NCI-H1930 (cell line): Measurements from ENCODE around the gene ENTPD5.

Experiments
- DNase-seq, 2 experiments: peaks; one replicate each; lab custom pipeline; 2025; lab: John Stamatoyannopoulos, UW

The ENTPD5 gene, protein sequence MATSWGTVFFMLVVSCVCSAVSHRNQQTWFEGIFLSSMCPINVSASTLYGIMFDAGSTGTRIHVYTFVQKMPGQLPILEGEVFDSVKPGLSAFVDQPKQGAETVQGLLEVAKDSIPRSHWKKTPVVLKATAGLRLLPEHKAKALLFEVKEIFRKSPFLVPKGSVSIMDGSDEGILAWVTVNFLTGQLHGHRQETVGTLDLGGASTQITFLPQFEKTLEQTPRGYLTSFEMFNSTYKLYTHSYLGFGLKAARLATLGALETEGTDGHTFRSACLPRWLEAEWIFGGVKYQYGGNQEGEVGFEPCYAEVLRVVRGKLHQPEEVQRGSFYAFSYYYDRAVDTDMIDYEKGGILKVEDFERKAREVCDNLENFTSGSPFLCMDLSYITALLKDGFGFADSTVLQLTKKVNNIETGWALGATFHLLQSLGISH

DNA sequence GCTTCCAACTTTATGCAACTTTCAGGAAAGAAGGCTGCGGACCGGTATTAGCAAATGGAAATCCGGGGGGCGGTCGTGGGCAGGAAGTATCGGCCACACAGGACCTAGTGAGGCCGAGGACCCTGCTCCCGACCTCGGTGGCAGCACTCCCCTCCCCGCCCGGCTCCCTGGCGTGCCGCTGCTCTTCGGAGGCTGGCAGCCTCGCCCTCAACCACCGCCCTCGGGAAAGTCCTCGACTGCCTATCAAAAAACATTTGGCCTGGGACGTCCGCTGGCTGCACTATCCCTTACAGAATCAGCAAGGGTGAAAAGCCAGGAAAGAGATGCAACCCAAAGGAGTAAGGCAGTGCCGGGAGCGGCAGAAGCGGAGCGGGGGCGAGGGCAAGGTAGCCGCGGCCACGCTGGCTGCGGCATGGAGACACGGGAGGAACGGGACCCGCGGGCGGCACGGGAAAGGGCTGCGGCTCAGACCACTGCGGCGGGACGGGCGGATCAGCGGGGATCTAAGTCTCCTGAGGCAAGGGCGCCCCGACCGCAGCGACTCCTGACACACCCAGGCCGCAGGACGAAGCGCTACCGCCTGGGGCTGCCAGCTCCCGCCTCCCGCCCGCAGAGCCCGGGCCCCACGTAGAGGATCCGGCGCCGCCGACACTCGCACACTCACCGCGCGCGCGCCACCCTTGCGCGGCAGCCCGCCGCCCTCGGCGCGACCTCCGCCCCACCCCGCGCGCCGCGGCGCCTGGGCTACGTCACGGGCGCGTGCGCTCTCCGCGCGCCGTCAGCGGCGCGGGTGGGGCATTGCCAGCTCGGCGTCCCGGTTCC lies at the start of gene ENTPD5, which contains the start of gene BBOF1:
ENTPD5 (minus strand) TSS at position 703 of the 822 bp plus-strand sequence. CDS start 31,186 bp downstream, outside the sequence.
BBOF1 (plus strand) TSS at position 764 of the 822 bp plus-strand sequence. CDS start 130 bp downstream, outside the sequence.
- DNase-seq: peak; percentile 75 to 88

DNA sequence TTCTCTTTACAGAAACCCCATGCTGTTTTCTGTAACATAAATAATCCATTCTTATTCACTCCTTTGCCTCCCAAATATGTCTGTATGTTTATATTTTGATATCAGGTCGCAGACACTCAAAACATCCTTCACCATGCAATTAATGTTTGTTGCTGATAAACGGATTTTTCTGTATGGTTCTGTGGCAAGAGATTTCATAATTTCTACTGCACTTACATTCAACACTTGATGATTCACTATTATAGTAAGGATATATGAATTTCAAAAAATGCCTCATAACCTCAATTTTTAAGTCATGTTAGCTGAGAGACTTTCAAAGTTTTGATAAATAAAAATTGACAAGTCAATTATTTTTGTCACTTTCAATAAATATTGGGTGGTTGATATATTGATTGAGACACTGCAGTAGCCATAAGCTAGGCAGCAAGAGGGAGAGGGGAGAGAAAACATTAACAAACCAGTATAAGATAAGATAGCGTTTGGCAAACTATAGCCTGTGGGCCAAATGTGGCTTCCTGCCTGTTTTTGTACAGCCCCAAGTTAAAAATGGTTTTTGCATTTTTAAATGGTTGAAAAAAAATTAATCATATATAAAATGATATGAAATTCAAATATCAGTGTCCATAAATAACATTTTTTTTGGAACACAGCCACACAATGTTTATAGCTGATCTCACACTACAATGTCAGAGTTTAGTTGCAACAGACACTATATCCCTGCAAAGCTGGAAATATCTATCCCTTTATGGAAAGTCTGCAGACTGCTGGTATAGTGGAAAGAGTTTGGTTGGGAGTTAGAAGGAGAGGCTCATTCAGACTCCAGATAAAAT lies 46.9 kb upstream of the ENTPD5 start:
- no peak for DNase-seq

DNA sequence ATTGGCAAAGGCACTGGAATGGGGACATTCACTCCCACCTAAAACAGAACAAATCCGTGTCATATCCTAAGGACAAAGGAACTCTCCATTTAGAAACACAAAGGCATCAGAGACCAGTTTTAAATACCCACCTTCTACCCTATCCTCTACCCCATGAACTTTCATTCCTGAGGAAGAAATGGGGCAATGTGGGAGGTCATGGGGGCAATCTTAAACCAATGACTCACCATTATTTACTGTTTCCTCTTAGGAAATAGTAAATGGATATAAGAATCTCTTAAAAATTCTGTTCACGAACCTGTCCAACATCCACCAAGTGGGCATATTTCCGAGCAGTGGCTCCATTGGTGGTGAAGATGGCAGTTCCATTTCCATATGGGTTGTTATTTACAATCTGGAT lies 45.8 kb upstream of the ENTPD5 start:
- no peak for DNase-seq

DNA sequence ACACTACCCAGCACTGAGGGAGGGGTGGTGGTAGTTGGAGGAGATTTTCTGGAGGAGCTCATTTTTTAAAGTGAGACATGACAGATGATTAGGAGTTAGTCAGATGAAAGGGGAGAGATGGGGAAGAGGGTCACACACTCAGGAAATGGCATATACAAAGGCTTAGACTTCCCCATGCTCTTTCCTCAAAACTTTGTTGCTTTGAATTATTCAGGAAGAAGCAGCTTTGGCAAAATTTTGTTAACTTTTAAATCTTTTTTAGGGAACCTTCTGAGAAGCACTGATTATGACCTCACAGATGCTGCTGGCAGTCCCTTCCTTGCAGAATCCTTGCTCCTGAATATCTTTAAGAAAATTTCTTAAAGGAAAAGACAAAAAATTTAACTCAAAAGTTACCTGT lies 45.3 kb upstream of the ENTPD5 start:
- no peak for DNase-seq

DNA sequence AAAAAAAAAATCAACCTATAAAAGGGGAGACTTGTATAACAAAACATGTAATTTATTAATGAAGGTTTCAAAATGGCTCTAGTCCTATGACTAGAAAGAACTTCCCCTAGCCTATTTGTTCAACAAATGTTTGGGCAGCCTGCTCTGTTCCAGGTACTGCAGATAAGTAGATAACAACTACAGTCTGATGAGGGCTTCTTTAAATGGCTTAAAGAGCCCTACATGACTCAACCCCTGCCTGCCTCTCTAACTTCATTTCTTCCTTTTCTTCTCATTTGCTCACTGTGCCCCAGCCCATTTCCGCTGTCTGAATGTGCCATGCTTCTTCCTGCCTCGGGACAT lies 43.7 kb upstream of the ENTPD5 start:
- DNase-seq: no peak

DNA sequence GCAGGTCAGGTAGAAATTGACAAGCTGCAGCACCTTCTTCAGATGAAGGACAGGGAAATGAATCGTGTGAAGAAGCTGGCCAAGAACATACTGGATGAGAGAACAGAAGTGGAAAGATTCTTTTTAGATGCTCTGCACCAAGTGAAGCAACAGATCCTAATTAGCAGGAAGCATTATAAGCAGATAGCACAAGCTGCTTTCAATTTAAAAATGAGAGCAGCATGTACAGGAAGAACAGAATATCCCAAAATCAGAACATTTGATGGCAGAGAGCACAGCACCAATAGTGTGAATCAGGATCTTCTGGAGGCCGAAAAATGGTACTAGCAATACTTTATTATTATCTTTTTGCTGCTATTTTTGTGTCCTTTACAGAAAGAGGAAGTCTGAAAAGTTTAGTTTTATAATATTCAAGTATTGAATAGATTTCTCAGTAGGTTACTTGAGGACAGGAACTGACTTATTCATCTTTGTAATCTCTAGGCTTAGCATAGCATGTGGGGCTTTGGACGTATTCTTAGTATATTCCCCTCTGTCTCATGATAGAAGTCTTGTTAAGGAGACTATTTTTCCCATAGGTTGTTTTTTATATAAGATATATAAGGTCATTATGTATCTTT lies 30.9 kb upstream of the ENTPD5 start:
- DNase-seq: no peak

DNA sequence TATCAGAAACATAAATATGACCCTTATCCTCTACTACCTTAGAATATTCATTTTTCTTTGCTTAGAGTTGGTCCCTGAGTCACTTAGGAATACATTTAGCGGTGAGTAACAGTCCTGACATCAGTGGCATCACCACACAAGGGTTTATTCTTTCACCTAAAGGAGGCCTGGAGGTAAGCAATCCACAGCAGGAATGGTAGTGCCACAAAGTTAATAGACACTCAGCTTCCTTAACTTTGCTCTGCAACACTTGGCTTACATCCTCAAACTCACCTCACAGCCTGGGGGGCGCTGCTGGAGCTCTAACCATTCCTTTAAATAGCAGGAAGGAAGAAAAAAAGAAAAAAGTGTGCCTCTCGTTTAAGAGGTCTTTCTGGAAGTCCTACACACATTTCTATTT lies 29.2 kb upstream of the ENTPD5 start:
- no peak for DNase-seq

DNA sequence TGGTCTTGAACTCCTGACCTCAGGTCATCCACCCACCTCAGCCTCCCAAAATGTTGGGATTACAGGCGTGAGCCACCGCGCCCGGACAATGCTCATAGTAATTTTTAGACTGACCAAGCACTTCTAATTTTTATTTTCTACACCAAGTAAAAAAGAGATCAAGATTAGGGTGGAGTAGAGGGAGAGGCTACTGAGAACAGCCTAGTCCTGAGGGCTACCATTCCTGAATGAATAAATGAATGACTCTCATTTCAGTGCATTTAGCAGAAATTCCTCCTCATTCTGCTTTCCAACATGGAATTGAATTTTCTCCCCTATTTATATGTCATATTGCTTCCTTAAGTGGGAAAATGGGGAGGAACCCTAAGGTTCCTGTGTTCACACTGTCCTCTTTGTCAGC lies 26.4 kb upstream of the ENTPD5 start:
- DNase-seq: no peak

DNA sequence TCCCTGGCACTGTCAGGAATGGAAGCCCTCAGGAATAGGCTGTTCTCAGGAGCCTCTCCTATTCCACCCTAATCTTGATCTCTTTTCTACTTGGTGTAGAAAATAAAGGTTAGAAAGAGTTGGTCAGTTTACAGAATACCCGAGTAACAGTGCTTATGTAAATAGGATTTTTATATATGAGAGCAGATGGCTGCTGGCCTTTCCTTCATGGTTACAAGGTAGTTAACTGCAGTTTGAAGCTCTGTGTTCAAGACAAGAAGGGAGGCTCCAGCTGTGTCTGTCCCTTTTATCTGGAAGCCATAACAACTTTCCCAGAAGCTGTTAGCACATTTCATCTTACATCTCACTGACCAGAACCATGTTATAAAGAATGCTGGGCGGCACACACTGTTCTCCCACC lies 23.2 kb upstream of the ENTPD5 start:
- DNase-seq: no peak

DNA sequence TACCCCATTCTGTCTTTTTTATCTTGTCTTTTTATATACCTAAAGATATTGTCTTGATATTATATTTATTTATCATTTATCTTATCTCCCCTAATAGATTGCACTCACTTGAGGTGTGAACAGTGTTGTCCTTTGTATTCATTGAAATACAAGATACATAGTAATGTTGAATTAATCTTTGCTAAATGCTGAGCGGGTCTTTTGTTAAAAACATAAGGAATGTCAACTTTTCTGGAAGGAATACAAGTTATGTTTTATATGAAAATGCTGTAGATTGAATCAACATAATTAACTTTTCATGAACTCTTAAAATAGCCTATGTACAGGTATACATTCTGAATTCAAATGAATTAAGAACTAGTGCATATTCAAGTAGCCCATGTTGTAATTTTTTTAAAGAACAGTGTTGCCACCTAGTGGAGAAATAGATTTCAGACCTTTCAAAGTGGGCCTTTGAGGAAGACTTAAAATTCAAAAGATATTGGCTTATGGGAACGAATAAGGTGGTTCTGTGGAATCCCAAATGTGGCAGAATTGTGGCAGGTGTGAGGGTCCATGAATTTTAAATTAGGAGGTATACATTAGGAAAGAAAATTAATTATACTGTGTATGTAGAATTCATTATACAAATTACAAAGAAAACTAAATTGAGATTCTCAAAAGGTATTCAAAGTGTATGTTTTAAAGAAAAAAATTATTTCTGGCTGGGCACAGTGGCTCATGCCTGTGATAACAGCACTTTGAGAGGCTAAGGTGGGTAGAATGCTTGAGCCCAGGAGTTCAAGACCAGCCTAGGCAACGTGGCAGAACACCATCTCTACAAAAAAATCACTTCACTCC lies 19.2 kb upstream of the ENTPD5 start:
- peak; percentile 21 to 41 for DNase-seq

DNA sequence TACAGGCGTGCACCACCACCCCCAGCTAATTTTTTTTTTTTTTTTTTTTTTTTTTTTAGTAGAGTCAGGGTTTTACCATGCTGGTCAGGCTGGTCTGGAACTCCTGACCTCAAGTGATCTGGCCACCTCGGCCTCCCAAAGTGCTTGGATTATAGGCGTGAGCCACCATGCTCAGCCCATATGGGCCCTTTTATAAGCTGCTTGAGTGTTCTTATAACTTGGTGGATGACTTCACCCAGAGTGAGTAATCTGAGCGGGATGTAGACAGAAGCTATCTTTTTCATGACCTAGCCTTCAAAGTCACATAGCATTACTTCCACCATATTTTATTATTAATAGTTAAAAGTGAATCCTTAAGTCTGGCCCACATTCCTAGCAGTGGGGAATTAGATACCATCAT lies 16.5 kb upstream of the ENTPD5 start:
- DNase-seq: no peak

DNA sequence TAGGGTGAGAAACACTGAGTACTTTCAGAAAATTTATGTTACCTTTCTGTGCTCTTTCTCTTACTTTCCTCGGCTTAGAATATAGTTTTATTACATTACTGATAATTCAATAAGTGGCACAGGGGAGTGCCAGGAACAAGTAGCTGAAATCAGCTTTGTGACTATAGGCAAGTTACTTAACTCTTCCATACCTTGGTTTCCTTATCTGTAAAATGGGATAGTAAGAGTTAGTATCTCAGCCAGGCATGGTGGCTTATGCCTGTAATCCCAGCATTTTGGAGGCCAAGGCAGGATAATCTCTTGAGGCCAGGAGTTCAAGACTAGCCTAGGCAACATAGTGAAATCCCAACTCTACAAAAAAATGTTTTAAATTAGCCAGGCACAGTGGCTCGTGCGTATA lies 15.5 kb upstream of the ENTPD5 start:
- no peak for DNase-seq

DNA sequence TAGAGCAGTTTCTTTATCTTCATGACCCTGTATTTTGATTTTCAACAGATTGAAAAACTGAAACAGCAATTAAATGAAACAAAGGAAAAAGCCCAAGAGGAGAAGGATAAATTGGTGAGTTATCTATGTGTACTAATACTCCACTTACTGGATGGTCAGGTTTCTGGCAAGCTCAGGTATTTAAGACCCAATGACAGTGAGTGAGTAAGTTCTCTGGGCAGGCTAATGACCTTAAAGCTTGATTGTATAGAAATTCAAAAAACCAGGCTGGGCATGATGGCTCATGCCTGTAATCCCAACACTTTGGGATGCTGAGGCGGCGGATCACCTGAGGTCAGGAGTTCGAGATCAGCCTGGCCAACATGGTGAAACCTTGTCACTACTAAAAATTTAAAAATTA lies 10.0 kb upstream of the ENTPD5 start:
- no peak for DNase-seq

DNA sequence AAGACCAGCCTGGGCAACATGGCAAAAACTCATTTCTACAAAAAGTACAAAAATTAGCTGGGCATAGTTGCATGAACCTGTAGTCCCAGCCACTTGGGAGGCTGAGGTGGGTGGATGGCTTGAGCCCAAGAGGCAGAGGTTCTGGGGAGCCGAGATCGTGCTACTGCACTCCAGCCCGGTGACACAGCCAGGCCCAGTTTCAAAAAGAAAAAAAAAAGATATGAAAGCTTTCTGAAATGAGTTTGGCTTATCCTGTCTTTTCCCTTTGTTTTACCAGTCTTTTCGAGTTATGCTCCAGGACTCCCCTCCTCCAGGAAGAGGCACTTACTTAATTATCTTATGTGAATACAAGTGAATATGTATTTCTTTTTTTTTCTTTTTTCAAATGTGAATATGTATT lies 3.3 kb upstream of the ENTPD5 start:
- DNase-seq: no peak

DNA sequence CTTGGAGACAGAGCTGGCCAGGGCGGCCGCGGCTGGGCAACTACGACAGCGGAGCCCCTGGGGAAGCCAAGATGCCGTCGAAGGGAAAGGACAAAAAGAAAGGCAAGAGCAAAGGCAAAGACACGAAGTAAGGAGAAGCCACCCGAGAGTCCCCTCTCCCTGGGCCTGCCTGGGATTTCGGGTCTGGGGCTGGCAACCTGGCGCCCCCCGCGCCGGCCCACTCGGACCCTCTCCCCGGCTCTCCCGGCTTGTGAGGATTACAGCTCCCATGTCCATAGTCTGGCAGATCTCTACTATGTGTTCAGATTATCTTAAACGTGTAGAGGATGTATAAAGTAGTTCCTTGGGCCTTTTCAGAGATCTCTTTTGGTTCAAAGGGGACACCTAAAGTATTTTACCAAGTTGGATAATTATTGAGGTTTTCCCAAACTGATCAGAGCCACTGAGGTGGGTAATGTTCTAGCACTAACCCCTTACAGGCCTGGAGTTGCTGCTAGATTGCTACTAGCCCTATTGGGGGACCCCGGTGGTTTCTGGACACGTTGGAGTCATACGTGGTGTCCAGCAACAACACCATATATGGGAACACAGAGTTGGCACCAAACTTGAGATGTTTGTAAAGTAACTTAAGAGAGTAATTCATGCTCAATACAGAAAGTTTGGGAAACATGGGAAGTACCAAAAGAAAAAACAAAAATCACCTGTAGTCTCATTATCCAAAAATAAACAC lies 485 bp upstream of the ENTPD5 start:
- no peak for DNase-seq

DNA sequence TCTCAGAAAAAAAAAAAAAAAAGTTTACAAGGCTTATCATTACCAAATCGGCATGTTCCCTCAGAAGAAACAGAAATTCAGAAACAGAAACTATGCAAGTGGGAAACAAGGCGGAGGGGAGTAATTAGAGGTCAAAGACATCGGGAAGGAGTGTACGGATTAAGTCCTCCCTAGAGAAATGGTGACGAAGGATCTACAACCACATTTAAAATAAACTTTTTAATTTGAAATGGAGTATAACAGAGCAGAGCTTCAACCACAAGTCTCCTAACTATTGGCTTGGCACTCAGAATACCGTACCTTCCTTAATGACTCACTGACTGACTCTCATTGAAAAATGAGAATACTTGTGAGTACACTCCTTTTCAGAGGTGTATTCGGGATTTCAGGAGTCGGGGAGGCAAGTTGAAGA lies 908 bp downstream of the ENTPD5 start:
- DNase-seq: no peak

DNA sequence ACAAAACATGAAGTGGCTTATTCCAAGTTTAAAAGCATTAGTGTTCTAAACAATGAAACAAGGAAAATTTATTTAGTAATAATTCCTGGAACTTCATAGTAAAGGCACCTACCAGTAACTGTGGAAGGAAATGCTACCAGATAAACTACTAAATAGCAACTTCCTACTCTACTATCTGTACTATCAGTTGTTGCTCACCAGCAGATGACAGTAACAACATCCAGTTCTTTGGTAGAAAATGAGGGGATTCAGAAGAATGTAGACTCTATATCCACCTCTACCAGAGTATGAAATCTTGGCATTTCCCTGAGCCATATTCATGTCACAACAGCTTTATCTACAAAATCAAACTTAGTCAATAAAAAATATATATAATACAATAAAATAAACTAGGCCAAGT lies 3.1 kb downstream of the ENTPD5 start:
- DNase-seq: no peak

DNA sequence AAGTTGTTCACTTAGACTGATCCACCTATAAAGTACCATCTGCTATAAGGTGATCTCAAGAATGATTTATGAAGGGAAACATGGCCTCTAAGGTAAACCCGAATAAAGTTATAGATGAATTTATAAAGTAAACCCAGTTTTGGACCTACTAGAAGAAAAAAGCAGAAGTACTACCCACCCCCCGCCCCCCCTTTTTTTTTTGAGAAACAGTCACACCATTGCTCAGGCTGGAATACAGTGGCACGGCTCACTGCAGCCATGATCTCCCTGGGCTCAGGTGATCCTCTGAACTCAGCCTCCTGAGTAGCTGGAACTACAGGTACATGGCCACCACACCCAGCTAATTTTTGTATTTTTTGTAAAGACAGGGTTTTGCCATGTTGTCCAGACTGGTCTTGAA lies 3.9 kb downstream of the ENTPD5 start:
- no peak for DNase-seq

DNA sequence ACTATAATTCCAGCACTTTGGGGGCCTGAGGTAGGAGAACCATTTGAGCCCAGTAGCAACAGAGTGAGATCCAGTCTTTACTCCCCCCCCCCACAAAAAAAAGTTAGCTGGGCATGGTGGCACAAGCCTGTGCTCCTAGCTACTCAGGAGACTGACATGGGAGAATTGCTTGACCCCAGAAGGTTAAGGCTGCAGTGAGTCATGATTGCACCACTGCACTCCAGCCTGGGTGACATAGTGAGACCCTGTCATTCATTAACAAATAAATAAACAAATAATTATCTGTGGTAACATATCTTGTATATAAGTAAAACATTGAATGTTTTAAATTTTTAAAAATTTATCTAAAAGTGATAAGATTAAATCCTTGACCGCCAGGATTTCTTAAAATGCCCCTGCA lies 4.8 kb downstream of the ENTPD5 start:
- no peak for DNase-seq

DNA sequence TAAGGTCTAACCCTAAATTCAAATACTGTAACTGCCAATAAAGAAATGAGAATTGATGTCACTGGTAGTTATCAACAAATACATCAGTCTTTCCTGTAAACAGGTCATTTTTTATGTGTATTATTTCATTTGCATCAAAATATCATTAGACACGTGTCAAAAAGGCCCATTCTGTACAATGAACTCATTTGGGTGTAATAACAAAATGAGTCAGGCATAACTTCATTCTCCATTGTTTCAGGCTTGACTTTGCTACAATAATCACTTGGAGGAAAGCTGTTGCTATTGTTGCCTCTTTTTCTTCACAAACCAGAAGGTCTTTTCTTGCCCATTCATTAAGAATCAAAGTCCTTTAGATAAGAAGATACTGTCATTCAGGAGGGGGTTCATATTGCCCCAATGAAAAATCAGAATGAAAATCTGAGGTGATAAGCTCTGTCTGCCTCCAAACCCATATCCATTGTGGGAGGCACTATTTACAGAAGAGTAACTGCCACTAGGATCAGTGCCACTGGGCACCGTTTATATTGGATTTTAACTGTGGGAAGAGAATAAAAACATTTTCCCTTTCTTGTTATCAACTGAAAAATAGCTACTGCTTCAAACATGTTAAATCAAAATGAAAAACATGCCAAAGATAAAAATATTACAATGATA lies 10.1 kb downstream of the ENTPD5 start:
- DNase-seq: no peak
